Sciatic nerve (tissue), 2 donors: ENCODE data around the gene NT5DC4. TPM values are rescaled to one million over a fixed set of nuclear protein-coding genes. Genes with fewer than 3 reads are reported as not detected.

Experiments used
- ATAC-seq: fragments of 200-7000 bp; cut with Tn5 transposase; one replicate; pipeline ENCODE4 v1.9.1; 2020; ENCODE audit warnings: mild to moderate bottlenecking, moderate library complexity
- DNase-seq: peaks from one replicate; pipeline ENCODE4 v3.0.0-alpha.2; 2020; ENCODE audit warnings: low spot score
- intact Hi-C: fragments of 100-400 bp; cut with DNase I; formaldehyde crosslinking; loops from one replicate; pipeline ENCODE4 v1.14.2; 2022
- total RNA-seq: library from RNA; stranded (reverse); fragmentation: NEBNext Ultra II Directional; extraction: Animal tissue kit (Norgen Biotek cat#: 25700); gene quantifications from one replicate; pipeline ENCODE4 v1.2.1, GENCODE V29; 2021
- donor health status: DM: no; HTN: no; CAD: no.
- donor health status: DM: no; HTN: no; CAD: no.

The NT5DC4 gene
- total RNA-seq, result not detected

DNA sequence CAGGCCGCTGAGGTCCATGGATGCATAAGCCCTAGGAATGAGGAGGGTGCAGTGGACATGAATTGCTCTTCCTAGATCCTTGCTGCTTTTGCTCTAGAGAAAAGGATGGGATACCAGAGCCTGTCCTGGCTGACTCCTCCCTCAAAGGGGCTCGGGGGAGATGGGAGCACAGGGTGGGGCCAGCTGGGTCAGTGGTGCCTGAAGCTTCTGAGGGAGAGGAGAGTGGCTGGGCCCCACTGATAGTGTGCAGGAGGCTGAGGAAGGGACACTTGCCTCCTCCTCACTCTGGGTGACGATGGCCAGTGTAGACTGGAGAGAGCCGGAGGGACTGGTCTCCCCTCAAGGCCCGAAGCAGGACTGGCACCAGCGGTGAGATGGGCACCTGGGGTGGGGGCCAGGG, at the start of gene NT5DC4:
Gene NT5DC4 (plus strand): TSS at position 236 of the 400 bp plus-strand sequence. CDS start 60 bp downstream, at position 296.
- no peak for ATAC-seq
- intact Hi-C loops, result loop anchor here (10.0 kb wide), 1 partner anchor 96 kb away; no protein-coding TSS in a partner anchor
- DNase-seq, result no peak

DNA sequence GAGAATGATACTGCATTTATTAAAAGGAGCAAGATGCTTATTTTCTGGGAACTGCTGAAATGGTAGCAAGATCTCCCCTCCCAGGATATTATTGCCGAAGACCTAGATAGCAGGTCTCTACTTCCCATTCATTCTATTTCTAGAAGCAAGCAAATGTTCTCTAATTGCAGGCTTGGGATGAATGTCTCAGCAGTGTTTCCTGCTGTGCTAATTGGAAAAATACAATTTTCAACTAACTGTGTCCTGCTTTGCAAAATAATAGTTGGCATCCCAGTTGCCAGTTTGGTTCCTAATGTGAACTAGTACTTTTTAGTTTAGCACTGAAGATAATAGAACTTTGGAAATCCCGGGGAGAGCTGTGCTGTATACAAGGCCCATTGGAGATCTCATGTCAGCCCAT, 49.0 kb upstream of the NT5DC4 start:
- DNase-seq (no peak), ATAC-seq (no peak)
- intact Hi-C loops, result no loop called here

DNA sequence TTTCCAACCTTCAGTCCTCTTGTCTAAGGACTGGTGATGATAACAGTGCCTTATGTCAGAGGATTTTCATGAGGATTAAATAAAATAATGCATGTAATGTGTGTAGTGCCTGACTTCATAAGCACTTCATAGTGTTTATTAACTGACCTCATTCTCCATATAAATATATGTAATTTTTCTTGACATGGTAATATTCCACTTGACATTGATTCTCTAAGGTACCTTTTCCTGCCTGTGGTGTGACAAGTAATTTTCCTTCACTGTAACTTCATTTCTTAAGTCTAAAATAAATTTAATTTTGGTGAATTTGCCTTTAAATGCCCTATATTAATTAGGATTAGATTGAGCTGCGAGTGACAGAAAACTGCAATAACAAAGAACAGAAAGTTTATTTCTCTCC, 47.8 kb upstream of the NT5DC4 start:
- no peak for ATAC-seq
- intact Hi-C loops, result no loop called here

DNA sequence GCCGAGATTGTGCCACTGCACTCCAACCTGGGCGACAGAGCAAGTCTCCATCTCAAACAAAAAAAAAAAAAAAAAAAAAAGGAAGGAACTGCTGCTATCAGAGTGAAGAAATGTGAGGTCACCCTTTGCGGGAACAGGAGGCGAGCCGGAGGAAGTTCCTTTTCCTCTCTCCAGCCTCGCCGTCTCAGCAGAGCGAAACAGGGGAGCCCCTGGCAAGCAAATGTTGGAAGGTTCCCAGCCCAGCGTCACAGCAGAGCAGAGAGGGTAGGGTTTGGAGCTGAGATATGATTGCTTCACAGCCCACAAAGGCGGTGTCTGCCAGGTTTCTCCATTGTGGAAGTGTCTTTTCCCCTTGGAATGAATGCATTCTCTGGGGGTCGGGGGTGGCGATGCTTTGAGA, 46.6 kb upstream of the NT5DC4 start:
- ATAC-seq (peak; percentile 75), DNase-seq (peak; percentile 81)
- intact Hi-C loops, result no loop called here

More for the DNA sequence above, 47.8 kb upstream of the NT5DC4 start:
- no peak for DNase-seq

DNA sequence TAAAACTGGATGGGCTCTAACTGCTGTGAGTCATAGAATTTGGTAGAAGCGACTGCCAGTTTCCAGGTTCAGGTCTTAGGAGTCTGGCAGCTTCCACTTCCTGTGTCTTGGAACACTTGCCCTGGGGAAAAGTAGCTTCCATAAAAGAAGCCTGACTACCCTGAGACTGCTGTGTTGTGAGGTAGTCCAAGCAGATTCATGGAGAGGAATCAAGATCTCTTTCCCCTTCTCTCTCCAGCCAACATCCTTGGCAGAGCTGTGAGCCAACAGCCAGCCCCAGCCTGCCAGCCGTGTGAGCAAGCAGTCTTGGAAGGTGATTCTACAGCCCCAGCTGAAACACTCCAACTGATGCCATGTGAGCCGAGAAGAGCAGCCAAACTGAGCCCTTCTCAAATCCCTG, 41.3 kb upstream of the NT5DC4 start:
- DNase-seq (no peak), ATAC-seq (peak; percentile 42)
- intact Hi-C loops, result no loop called here

DNA sequence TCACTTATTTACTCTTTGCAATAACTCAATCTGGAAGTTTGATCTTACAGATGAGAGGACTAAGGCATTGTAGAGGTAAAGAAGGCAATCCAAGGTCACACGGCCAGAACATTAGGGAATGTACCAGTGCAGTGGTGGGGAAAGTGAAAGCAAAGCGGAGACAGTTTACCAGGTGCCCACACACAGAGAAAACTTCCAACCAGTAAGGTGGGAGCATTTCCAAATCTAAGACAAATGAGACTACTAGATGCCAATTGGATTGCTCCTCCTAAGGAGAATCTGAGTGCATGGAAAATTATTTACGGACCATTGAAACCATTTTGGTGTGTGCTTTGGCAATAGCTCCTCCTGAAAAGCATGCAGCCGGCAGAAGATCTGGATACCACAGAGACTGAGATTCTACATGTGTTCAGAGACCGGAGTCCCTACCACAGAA, 40.1 kb upstream of the NT5DC4 start:
- intact Hi-C loops, result no loop called here
- ATAC-seq (no peak), DNase-seq (no peak)

DNA sequence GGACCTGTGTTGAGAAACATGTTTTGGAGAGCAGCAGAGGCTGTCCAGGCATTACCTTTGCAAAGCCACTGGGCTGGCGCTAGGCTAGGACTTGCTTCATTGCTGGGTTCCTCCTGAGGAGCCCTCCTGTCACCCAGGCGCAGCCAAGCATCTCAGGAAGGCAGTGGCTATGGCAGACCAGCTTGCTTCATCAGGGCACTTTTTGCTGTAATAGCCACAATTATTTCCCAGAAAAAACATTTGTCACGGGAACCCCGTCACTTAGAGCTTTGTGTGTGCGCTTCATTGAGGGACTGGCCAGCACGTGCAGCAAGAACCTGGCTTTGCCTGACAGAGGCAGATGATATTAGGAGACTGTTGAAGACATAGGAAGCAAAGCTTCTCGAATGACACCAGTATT, 38.7 kb upstream of the NT5DC4 start:
- DNase-seq (no peak), ATAC-seq (no peak)
- intact Hi-C loops, result no loop called here

DNA sequence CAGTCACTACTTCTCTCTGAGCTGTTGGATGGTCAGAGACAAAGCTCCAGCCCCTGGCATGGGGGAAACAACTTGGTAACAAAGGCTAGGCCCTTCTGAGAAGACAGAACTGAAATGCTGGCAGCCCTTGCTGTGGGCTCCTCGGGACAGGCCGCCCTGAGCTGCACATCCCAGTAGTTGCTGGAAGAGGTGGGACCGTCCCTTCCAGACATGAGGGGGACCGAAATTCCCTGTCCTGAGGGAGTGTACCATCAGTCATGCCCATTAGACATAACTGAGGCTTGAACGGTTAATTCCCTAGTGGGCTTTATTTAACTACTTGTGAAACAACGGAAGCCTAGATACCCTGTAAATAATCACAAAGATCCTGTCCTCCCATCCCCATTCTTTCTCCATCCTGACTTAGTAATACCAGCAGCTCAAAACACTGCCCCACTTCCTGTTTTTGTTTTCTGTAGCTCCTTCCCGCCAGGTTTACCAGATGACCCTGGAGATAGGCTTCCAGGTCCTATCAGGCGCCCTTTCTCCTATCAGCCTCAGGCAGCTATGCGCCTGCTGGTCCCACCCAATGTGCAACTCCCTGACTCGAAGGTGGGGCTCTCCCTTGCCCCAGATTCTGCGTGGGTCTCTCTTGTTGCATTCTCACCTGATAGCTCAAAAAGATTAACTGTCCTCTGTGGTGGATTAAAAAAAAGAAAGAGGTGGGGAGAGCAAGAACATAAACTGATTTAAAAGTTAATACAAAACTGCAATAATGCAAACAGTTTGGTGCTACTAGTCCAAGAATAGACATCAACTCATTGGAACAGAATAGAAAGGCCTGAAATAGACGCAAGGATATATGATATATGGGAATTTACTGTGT, 37.0 kb upstream of the NT5DC4 start:
- no peak for ATAC-seq
- intact Hi-C loops, result no loop called here
- no peak for DNase-seq

DNA sequence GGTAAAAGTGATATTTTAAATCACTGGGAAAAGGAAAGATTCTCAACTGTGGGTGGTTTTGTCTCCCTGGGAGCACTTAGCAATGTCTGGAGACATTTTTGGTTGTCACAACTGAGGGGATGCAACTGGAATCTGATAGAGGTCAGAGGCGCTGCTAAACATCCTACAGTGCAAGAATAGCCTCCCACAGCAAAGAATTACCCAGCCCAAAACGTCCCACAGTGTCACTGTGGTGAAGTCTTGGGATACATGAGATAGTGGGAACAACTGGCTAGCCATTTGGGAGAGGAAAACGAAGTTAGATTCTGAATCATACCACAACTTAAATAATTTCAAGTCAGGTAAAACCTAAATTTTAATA, 36.4 kb upstream of the NT5DC4 start:
- ATAC-seq (no peak), DNase-seq (no peak)
- intact Hi-C loops, result no loop called here

DNA sequence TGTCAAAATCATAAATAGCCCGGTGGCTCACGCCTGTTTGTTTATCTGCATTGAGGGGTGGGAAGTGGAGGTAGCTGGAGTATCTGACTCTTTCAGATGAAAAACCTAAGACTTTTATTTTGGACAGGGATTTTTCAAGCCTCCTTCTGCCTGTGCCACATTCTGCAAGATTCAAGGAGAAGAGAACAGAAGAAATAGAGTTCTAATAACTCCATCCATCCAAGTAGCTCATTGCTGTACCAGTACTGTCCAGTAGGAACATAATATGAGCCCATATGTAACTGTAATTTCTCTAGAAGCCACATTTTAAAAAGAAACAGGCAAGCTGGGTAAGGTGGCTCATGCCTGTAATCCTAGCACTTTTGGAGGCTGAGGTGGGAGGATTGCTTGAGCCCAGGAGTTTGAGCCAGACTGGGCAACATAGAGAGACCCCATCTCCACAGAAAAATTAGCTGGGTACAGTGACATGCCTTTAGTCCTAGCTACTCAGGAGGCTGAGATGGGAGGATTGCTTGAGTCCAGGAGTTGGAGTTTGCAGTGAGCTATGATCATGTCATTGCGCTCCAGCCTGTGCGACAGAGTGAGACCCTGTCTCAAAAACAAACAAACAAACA, 35.4 kb upstream of the NT5DC4 start:
- DNase-seq (no peak), ATAC-seq (no peak)
- intact Hi-C loops, result no loop called here

DNA sequence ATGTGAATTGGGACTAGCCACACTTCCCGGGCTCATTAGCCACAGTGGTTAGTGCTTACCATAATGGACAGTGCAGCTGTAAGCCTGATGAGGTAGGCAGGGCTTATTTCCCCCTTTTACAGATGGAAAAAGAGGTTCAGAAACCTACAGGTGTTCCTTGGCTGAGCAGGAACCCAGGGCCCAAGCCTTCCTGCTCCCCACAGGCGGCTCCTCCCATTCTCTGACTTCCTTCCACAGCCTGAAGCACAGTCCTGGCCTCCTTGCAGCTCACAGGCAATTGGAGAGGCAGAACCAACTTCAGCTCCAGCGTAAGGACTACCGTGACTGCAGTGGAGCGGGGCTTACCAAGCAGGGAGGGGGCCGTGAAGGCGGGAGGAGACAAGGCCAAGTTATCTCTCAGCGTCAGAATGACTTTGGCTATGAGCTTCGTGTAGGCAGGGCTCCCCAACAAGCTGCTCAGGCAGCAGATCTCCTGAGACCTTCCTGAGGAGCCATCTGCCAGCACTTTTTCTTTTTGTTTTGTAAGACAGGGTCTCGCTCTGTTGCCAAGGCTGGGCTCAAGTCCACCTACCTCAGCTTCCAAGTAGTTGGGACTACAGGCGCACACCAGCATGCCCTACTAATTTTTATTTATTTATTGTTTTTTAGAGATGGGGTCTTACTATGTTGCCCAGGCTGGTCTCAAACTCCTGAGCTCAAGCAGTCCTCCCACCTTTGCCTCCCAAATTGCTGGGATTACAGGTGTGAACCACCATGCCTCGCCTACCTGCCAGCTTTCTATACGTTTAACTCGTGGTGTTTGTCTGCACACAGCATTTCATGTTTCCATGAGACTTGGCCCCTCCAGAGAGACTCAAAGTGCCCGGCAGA, 34.2 kb upstream of the NT5DC4 start:
- ATAC-seq (no peak), DNase-seq (no peak)
- intact Hi-C loops, result no loop called here

DNA sequence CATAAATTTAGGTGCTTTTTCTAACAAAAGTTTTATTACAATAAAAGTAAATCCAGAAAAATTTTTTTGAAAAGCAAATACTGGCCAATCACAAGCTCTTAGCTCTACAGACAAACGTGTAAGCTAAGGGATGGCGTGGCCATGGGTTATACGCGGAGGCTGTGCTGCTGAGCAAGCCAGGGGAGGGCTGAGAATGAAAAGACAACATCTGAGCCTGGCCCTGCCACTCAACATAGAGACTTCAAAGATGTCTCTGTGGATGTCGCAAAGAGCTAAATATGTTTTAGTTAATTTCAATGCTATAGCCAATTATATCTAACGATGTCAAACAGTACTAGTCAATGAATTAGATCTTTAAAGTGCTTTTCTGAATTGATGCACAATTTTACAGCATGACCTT, 33.3 kb upstream of the NT5DC4 start:
- ATAC-seq, result no peak
- intact Hi-C loops, result no loop called here
- no peak for DNase-seq

DNA sequence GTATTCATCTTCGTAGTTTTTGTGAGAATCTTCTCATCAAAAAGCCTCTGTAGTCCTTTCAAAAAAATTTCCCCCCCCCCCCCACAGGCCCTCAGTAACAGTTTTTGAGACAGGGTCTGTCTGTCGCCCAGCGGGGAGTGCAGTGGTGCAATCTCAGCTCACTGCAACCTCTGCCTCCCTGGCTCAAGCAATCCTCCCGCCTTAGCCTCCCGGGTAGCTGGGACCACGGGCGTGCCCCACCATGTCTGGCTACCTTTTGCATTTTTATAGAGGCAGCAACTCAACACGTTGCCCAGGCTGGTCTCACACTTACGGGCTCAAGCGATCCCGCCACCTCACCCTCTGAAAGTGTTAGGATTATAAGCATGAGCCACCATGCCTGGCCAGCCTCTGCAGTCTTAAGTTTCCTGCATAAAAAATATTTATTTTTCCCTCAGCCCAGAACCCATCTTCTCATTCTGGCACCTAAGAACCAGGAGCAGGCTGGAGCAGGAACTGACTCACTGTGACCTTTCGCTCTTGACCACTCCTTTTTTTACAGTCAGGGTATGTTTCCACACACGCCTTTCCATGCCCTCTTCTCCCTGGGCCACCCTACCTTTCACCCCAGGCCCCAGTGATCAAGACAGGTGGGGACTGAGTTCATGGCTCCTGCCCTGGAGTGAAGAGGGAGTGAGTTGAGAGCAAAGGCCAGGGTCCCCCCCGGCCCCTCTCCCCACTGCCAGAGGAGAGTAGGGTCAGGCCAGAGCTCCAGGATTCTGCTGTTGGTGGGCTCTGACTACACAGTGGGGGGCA, 32.5 kb upstream of the NT5DC4 start:
- ATAC-seq (no peak), DNase-seq (no peak)
- intact Hi-C loops, result no loop called here

DNA sequence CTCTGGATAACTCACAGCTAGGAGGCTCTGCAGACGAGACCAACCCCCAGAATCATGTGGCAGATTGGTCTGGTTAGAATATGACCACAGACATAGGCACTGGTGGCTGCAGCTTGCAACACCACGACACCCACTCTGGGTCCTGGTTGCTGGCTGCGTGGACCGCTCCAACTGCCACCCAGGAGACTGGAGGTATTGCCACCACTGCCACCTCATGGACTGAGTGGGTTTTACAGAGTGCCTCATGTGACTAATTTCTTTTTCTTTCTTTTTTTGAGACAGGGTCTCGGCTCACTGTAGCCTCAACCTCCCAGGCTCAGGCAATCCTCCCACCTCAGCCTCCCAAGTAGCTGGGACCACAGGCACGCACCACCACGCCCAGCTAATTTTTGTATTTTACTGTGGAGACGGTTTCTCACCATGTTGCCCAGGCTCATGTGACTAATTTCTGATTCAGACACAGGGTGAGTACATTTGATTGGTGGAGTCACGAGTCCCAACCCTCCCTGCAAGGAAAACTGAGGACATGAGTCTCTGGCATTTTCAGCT, 29.9 kb upstream of the NT5DC4 start:
- intact Hi-C loops, result no loop called here
- peak; percentile 71 for ATAC-seq
- DNase-seq, result peak; percentile 70

DNA sequence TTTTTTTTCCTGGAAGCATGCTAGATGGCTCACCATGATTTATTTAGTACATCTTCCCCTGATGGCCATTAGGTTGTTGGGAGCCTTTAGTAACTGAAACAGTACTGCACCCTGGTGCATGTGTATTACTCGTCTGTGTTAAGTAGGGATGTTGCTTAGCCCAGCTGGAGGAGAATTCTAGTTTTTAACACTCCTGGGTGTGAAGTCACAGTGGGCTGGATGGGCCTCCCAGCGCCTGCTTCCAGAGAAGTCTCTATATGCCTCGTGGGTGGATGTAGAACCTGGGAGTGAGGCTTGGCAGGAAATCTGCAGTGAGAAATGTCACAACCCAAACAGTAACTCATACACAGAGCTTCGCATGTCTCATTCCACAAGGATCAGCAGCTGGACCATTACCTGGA, 28.9 kb upstream of the NT5DC4 start:
- intact Hi-C loops, result no loop called here
- ATAC-seq, result no peak
- no peak for DNase-seq

DNA sequence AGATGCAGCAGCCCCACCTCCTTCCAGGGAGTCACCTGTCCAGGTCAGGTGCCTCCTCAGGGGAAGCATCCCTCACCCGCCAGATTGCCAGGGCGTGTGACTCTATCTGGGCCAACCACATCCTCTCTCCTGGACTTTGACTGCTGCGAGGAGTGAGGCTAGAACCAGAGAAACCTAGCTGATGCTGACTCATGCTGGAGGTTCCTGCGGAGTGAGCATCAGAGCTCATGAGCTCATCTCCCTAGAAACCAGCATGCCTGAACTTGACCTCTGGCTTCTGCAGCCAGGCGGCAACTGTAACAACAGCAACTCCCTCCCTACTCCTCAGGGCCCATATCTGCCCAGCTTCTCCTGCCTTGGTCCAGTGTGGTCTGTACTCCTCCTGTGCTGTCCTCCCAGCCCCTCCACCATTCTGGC, 28.3 kb upstream of the NT5DC4 start:
- ATAC-seq (peak; percentile 75), DNase-seq (peak; percentile 52)

DNA sequence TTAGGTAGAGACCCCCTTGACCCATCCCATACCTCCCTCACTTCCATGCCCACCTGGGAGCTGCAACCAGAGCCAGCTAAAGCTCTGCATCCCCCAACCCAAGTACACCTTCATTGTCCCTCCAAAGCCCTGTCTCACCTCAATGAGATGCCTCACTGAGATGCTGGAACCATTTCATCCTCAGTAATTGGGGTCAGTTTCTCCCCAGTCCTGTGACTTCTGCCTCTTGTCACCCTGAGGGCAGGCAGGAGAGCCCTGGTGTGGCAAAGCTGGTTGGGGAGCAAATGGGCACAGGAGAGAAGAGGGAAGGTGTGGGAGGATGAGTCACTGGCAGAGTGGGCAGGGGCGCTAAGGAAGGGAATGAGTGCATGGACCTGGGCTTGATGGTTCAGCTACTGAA, 27.9 kb upstream of the NT5DC4 start:
- intact Hi-C loops, result no loop called here
- peak; percentile 45 for DNase-seq
- ATAC-seq, result no peak

More for the DNA sequence above, 28.3 kb upstream of the NT5DC4 start:
- intact Hi-C loops, result no loop called here

DNA sequence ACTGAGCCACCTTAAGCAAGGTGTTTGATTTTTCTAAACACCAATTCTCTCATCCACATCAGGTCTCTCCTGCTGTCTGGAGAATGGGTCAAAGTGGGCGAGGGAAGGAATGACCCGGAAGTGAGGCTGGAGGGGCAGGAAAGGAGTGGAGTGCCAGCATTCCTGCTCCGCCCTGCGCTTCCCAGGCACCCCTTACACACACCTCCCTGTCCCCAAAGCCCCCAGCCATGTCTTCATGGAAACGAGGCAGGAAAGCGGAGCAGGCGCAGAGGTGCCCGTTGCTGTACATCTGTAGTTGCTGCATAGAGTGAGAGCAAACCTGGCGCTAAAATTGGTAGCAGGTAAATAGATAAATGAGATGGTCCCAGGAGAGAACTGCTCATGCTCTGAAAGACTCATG, 27.2 kb upstream of the NT5DC4 start:
- DNase-seq (peak; percentile 10), ATAC-seq (no peak)
- intact Hi-C loops, result no loop called here

DNA sequence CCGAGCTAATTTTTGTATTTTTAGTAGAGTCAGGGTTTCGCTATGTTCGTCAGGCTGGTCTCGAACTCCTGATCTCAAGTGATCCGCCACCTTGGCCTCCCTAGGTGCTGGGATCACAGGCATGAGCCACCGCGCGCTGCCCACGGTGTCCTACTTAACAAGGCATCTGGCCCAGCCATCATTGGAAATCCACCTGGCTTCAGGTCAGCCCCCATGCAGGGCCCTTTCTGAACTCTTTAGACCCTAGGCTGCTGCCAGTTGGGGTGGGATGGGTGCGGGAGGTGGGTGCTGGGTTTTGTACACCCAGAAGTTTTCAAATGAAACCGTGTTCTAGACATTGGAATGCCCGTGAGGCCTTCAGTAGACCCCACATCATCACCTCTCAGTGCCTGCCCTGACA, 26.6 kb upstream of the NT5DC4 start:
- DNase-seq (peak; percentile 25), ATAC-seq (no peak)
- intact Hi-C loops, result no loop called here
